GM20000 (cell line): ENCODE data around the gene TES.

Experiments
- DNase-seq: peaks from one replicate; pipeline ENCODE4 v3.0.0; 2012; ENCODE audit warnings: low spot score
- CTCF ChIP-seq: IDR thresholded peaks from 2 replicates; pipeline ENCODE4 v1.5.1; 2012; ENCODE audit warnings: mild to moderate bottlenecking, control low read depth; ENCODE audit errors: extremely low read depth, missing control alignments

Gene TES

DNA sequence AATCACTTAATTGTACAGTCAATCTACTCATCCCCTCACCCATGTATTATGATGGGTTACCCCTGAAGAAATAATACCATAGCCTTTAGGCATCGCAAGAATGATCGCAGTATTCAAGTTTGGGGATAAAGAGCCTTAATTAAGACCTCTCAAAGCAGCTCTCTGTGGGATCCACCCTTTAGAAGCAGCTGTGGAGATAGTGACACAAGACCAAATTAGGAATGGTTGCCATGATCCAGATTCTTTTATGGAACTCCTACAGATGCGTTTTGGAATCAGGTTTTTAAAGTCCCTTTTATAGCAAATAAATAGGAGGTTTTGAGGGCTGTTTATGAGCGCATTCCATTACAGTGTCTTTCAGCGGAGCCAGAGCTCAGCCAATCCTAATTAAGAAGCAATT is 12.2 kb downstream of the TES start:
- TF ChIP-seq CTCF, result no peak
- DNase-seq, result no peak

DNA sequence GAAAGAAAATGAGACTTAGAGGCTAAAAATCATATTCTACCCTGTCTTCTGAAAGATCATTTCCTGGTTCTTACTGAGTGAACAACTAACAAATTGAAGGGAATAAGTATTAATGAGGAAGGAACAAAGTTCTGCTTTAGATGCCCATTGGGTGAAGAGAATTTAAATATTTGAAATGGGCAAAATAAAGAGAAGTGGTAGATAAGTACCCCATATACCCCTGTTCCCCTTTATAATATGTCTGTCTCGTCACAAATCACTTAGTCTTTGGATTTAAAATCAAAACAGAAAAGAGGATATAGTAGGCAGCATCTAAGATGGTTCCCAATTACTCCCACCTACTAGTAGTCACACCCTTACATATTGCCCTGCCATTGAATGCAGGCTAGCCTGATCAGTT is 13.2 kb downstream of the TES start:
- DNase-seq, result no peak
- no peak for TF ChIP-seq CTCF

- DNase-seq, result no peak
- TF ChIP-seq CTCF, result no peak
Observed at GRCh38 chr7:116224492-116225098, 14.3 kb downstream of the TES start.

- no peak for TF ChIP-seq CTCF
Observed at GRCh38 chr7:116225860-116226259, 15.5 kb downstream of the TES start.

DNA sequence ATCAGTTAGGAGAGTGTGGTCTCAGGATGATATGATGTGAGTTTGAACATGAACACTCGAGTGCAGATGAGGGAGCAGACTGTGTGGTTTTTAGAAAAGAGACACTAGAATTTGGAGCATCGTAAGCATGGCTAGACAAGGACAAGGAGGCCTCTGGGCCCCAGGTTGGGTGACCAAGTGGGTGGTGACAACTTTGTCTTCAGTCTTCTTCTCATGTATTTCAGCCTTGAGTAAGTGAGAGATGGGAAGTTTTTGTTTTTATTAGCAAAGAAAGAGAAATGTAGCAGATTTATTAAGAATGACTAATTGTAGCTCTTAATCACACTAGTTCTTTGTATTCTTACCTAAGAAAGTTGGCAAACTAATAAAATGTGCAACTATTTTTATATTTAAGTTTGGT is 16.3 kb downstream of the TES start:
- no peak for DNase-seq
- TF ChIP-seq CTCF, result no peak

More at GRCh38 chr7:116225860-116226259, 15.5 kb downstream of the TES start:
- no peak for DNase-seq

GRCh38 chr7:116227678-116228239 is 17.4 kb downstream of the TES start:
- no peak for TF ChIP-seq CTCF
- no peak for DNase-seq

GRCh38 chr7:116228241-116228640 is 17.9 kb downstream of the TES start:
- TF ChIP-seq CTCF, result no peak
- DNase-seq, result no peak
